IMR-90 (cell line): Measurements from ENCODE around the gene CPXM1. TPM values are rescaled to one million over a fixed set of nuclear protein-coding genes. Genes with fewer than 3 reads are reported as not detected.

ENCODE experiments used
- ATAC-seq: fragments of 200-7000 bp; cut with Tn5 transposase; 2 replicates; pipeline ENCODE4 v1.9.1; 2020; ENCODE audit warnings: low read depth, mild to moderate bottlenecking, moderate library complexity
- BruUV-seq: library from RNA; stranded (reverse); fragments of 400-500 nt; replicated peaks from 2 replicates; lab custom pipeline; 2021; lab: Mats Ljungman, UMichigan
- CTCF ChIA-PET: fragments of 300-600 bp; formaldehyde crosslinking; extraction: SDS; loops from one replicate; lab custom pipeline; 2021; ENCODE audit warnings: antibody characterized with exemption; lab: Yijun Ruan, JAX
- POLR2A ChIA-PET: fragments of 300-600 bp; sonication (Branson Sonifier 250); formaldehyde crosslinking; loops from one replicate; lab custom pipeline; 2022; ENCODE audit warnings: antibody characterized with exemption; ENCODE audit not compliant: unreplicated experiment; lab: Charles Lee
- DNase-seq: peaks from one replicate; pipeline ENCODE4 v3.0.0; 2013
- H2AFZ ChIP-seq: replicated peaks from 2 replicates; pipeline ENCODE3; 2013; ENCODE audit warnings: low read length, mild to moderate bottlenecking; ENCODE audit not compliant: poor library complexity
- H2AK5ac ChIP-seq: 2 replicates; pipeline ENCODE4 v1.6.1; 2013; ENCODE audit warnings: low read depth, low read length, inconsistent platforms
- H2AK9ac ChIP-seq: replicated peaks from 2 replicates; pipeline ENCODE3; 2013; ENCODE audit warnings: mild to moderate bottlenecking, low read depth, low read length, moderate library complexity; ENCODE audit not compliant: poor library complexity
- H2BK120ac ChIP-seq: 2 replicates; pipeline ENCODE4 v1.6.1; 2013; ENCODE audit warnings: low read depth, low read length, inconsistent platforms
- H2BK15ac ChIP-seq: 3 replicates; pipeline ENCODE4 v1.6.1; 2013; ENCODE audit warnings: low read depth, low read length, inconsistent platforms
- H2BK20ac ChIP-seq: 2 replicates; pipeline ENCODE4 v1.6.1; 2013; ENCODE audit warnings: low read depth, mild to moderate bottlenecking, inconsistent platforms, low read length, moderate library complexity
- H2BK5ac ChIP-seq: 2 replicates; pipeline ENCODE4 v1.6.1; 2013; ENCODE audit warnings: mild to moderate bottlenecking, low read depth, low read length, inconsistent platforms; ENCODE audit not compliant: poor library complexity, severe bottlenecking
- H3K14ac ChIP-seq: replicated peaks from 2 replicates; pipeline ENCODE4 v1.6.1; 2013; ENCODE audit warnings: low read depth, low read length, inconsistent platforms
- H3K18ac ChIP-seq: 2 replicates; pipeline ENCODE4 v1.6.1; 2013; ENCODE audit warnings: low read depth, low read length, control low read depth
- H3K23ac ChIP-seq: 2 replicates; pipeline ENCODE4 v1.6.1; 2013; ENCODE audit warnings: low read depth, low read length, inconsistent platforms
- H3K27ac ChIP-seq: 2 replicates; pipeline ENCODE4 v1.5.1; 2013; ENCODE audit warnings: mild to moderate bottlenecking, control low read depth, low read length; ENCODE audit not compliant: insufficient read depth
- H3K27me3 ChIP-seq: 2 replicates; pipeline ENCODE4 v1.6.1; 2013; ENCODE audit warnings: low read length; ENCODE audit not compliant: control insufficient read depth, insufficient read depth
- H3K36me3 ChIP-seq: 2 replicates; pipeline ENCODE4 v1.6.1; 2013; ENCODE audit warnings: low read length, mixed read lengths; ENCODE audit not compliant: control insufficient read depth, insufficient read depth
- H3K4ac ChIP-seq: 2 replicates; pipeline ENCODE4 v1.6.1; 2013; ENCODE audit warnings: low read depth, low read length, inconsistent platforms
- H3K4me1 ChIP-seq: 2 replicates; pipeline ENCODE4 v1.6.1; 2013; ENCODE audit warnings: low read length, mixed read lengths; ENCODE audit not compliant: control insufficient read depth, insufficient read depth
- H3K4me2 ChIP-seq: 2 replicates; pipeline ENCODE4 v1.6.1; 2013; ENCODE audit warnings: low read depth, mild to moderate bottlenecking, control low read depth, low read length, moderate library complexity
- H3K4me3 ChIP-seq: 2 replicates; pipeline ENCODE4 v1.5.1; 2013; ENCODE audit warnings: low read depth, mild to moderate bottlenecking, control low read depth, low read length, moderate library complexity; ENCODE audit not compliant: insufficient read depth
- H3K56ac ChIP-seq: 2 replicates; pipeline ENCODE4 v1.6.1; 2013; ENCODE audit warnings: low read length, inconsistent platforms; ENCODE audit not compliant: insufficient read depth; ENCODE audit errors: extremely low read depth
- H3K79me1 ChIP-seq, 2 experiments: 2 replicates each; pipeline ENCODE4 v1.6.1; 2013; ENCODE audit warnings: low read length in 2 of 2, inconsistent platforms in 1 of 2, low read depth in 1 of 2
- H3K9ac ChIP-seq: 2 replicates; pipeline ENCODE4 v1.6.1; 2013; ENCODE audit warnings: low read depth, low read length, control low read depth
- H3K9me1 ChIP-seq: 2 replicates; pipeline ENCODE4 v1.6.1; 2013; ENCODE audit warnings: low read length, inconsistent platforms; ENCODE audit not compliant: insufficient read depth
- H3K9me3 ChIP-seq: 2 replicates; pipeline ENCODE4 v1.6.1; 2013; ENCODE audit warnings: low read length; ENCODE audit not compliant: control insufficient read depth, insufficient read depth
- H4K20me1 ChIP-seq: 2 replicates; pipeline ENCODE4 v1.6.1; 2013; ENCODE audit warnings: low read length, inconsistent platforms; ENCODE audit not compliant: insufficient read depth
- H4K5ac ChIP-seq: 2 replicates; pipeline ENCODE4 v1.6.1; 2013; ENCODE audit warnings: mild to moderate bottlenecking, low read depth, low read length, control low read depth
- H4K8ac ChIP-seq, 2 experiments: 2 replicates each; pipeline ENCODE4 v1.6.1; 2013; ENCODE audit warnings: low read depth in 2 of 2, low read length in 2 of 2, control low read depth in 1 of 2, inconsistent platforms in 1 of 2
- H4K91ac ChIP-seq: 2 replicates; pipeline ENCODE4 v1.6.1; 2013; ENCODE audit warnings: low read depth, low read length, inconsistent platforms; ENCODE audit not compliant: insufficient read depth
- BHLHE40 ChIP-seq: fragments of 150-350 bp; IDR thresholded peaks from 2 replicates; pipeline ENCODE4 v1.6.1; 2016; ENCODE audit warnings: mild to moderate bottlenecking, low read depth, low read length
- CEBPB ChIP-seq: IDR thresholded peaks from 2 replicates; pipeline ENCODE4 v1.6.1; 2012; ENCODE audit warnings: low read depth, low read length, improper control_type of control experiment
- CHD1 ChIP-seq: IDR thresholded peaks from 2 replicates; pipeline ENCODE4 v1.6.1; 2012; ENCODE audit warnings: low read depth, low read length, improper control_type of control experiment
- MAFK ChIP-seq: IDR thresholded peaks from 2 replicates; pipeline ENCODE4 v1.6.1; 2012; ENCODE audit warnings: low read depth, low read length, improper control_type of control experiment
- MAZ ChIP-seq: IDR thresholded peaks from 2 replicates; pipeline ENCODE4 v1.6.1; 2012; ENCODE audit warnings: low read depth, mild to moderate bottlenecking, low read length, improper control_type of control experiment, moderate library complexity, borderline replicate concordance
- NFE2L2 ChIP-seq: fragments of 150-350 bp; IDR thresholded peaks from 2 replicates; pipeline ENCODE4 v1.6.1; 2016; ENCODE audit warnings: low read depth, mild to moderate bottlenecking, low read length
- RCOR1 ChIP-seq: IDR thresholded peaks from 2 replicates; pipeline ENCODE4 v1.6.1; 2012; ENCODE audit warnings: mild to moderate bottlenecking, low read length, improper control_type of control experiment; ENCODE audit not compliant: insufficient replicate concordance
- RFX5 ChIP-seq: IDR thresholded peaks from 2 replicates; pipeline ENCODE4 v1.8.0; 2012; ENCODE audit warnings: low read depth, mild to moderate bottlenecking, low read length, moderate library complexity
- WGBS, 2 experiments: methylation state at CpG; one replicate each; pipeline versions ENCODE4 v1.1.5 to v1.1.7; 2013; ENCODE audit warnings: missing lambda C conversion rate in 2 of 2; ENCODE audit not compliant: insufficient read length in 1 of 2; ENCODE audit errors: extremely low coverage in 2 of 2; 5-methylcytosine and 5-hydroxymethylcytosine counted together
- dilution Hi-C: fragments of 300-500 bp; cut with HindIII; formaldehyde crosslinking; loops from one replicate; pipeline ENCODE4 v1.14.3; 2018; ENCODE audit warnings: low sequenced_read_pairs; ENCODE audit not compliant: unreplicated experiment
- in situ Hi-C: fragments of 300-500 bp; cut with MboI; formaldehyde crosslinking; loops from 3 replicates; pipeline ENCODE4 v1.14.3; 2019; ENCODE audit warnings: low sequenced_read_pairs, inconsistent platforms, mixed read lengths
- intact Hi-C: fragments of 100-400 bp; cut with micrococcal nuclease; formaldehyde crosslinking; loops from 2 replicates; pipeline ENCODE4 v1.10.0; 2022
- polyA plus RNA-seq, 3 experiments: library from polyadenylated mRNA; depleted of rRNA; stranded (reverse); fragments of >200 nt; gene quantifications; 2 replicates each; pipeline ENCODE4 v1.2.3, GENCODE V29; 2012; ENCODE audit warnings: low replicate concordance in 1 of 3
- total RNA-seq: library from RNA; depleted of rRNA; stranded (reverse); fragments of >200 nt; gene quantifications from 2 replicates; pipeline ENCODE4 v1.2.3, GENCODE V29; 2012
- TF ChIP-seq, protein P1 (sequence below): fragments of 150-350 bp; IDR thresholded peaks from 2 replicates; pipeline ENCODE4 v1.6.1; 2017; ENCODE audit warnings: mild to moderate bottlenecking, antibody characterized with exemption, low read length, low read depth

Gene CPXM1
- total and polyA plus RNA-seq, 2 of the 4 experiments (the other 2 are of a cell fraction) = 1.1 to 4.6 TPM

DNA sequence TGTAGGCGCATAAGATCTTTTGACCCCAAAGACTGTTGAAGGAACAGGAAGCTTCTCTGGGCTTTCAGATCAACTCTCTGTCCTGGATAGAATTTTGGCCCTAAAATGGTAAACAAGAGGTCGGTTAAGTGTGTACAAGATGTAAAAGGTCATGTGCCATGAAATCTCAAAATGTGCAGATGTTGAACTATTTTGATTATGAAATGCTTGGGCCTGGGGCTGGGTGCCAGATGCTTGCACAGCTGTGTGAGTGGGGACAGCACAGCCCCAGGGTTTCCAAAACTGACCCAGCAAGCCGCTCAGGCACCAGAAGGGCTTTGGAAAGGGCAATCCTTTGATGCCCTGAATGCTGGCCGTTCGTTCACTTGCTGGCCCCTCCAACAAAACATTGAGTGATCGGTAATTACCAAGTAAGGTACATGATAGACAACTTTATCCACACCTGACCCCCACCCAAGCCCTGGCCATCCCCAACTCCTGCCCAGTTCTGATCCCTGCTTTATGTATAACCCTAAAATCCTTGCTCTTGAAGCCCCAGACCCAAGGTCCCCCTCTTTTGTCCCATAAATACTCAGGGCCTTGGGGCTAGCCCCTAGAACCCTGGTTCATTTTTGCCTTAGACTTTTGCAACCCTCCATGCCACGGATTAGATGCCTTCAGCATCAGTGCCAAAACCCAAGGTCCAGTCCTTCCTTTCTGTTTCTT is 17.6 kb upstream of the CPXM1 start:
- no TSS peak for BruUV-seq
- Histone ChIP-seq H4K91ac (peak overlapping the region; percentile 81; the same call in 1 of the 2 replicates), H3K56ac (no peak overlapping the region), H2BK5ac (no peak overlapping the region), H2AFZ (no peak overlapping the region), H3K27ac (no peak overlapping the region), H3K36me3 (no peaks in the 10 kb centered on the region), H3K9ac (no peak overlapping the region), H4K8ac (no peak overlapping the region), H3K79me1 (0 out of 4 replicates have a peak, but pooled peaks cover 0 to 5% of the 10 kb centered on the region in 2 experiments), H3K27me3 (no peaks in the 10 kb centered on the region), H3K9me1 (peaks cover 28% of the 10 kb centered on the region), H2AK9ac (peak overlapping the region; percentile 62), H3K4me1 (peaks cover 38% of the 10 kb centered on the region), H2BK120ac (peak overlapping the region; percentile 80), H3K14ac (0 out of 2 replicates have a peak overlapping the region, but pooled peaks have one; percentile 8), H2BK15ac (peak overlapping the region; percentile 86; the same call in 2 of the 3 replicates), H2AK5ac (peak overlapping the region; percentile 92; the same call in 1 of the 2 replicates), H4K5ac (no peak overlapping the region; the same call in 1 of the 2 replicates), H3K23ac (no peak overlapping the region), H3K18ac (no peak overlapping the region; the same call in 1 of the 2 replicates), H3K9me3 (no peaks in the 10 kb centered on the region), H3K4me2 (no peak overlapping the region), H4K20me1 (no peaks in the 10 kb centered on the region), H2BK20ac (peak overlapping the region; percentile 32), H3K4ac (peak overlapping the region; percentile 63), H3K4me3 (no peak overlapping the region)
- TF ChIP-seq CEBPB = no peak
- no peak for TF ChIP-seq CHD1
- no peak for TF ChIP-seq RCOR1
- TF ChIP-seq BHLHE40 = no peak
- TF ChIP-seq MAFK = no peak
- no peak for TF ChIP-seq RFX5
- TF ChIP-seq MAZ = no peak
- TF ChIP-seq, protein P1, sequence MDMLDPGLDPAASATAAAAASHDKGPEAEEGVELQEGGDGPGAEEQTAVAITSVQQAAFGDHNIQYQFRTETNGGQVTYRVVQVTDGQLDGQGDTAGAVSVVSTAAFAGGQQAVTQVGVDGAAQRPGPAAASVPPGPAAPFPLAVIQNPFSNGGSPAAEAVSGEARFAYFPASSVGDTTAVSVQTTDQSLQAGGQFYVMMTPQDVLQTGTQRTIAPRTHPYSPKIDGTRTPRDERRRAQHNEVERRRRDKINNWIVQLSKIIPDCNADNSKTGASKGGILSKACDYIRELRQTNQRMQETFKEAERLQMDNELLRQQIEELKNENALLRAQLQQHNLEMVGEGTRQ = no peak
- no peak for TF ChIP-seq NFE2L2
- 69% methylated on average over 3 of the region's 7 CpGs; no CpG with 5 or more reads in 1 of the 2 experiments for WGBS, 2 experiments
- intact Hi-C loops (no loop called here), in situ Hi-C loops (loop anchor here (25.0 kb wide), 1 partner anchor 706 kb away; the partner anchor contains the start of gene STK35), dilution Hi-C loops (no loop called here)
- ChIA-PET CTCF (no interaction called here), POLR2A (no interaction called here)
- no peak for DNase-seq
- ATAC-seq = no peak
